GM18507 (cell line): ENCODE results near the gene PUM2.
A peak's percentile ranks its signal among the peaks of the same experiment; 100 is the strongest.
"Not testable (repeated sequence)": the region's sequence is repeated elsewhere in the genome, so short reads cannot be mapped to it uniquely, and the experiment has no call there.

Experiments
- DNase-seq: peaks from one replicate; pipeline ENCODE4 v3.0.0; 2011; ENCODE audit warnings: low read depth; ENCODE audit not compliant: insufficient read length; ENCODE audit errors: extremely low spot score
- FAIRE-seq: peaks from 2 replicates; lab custom pipeline; 2011; peaks lifted over from hg19 to GRCh38; lab: Jason Lieb, UNC

The PUM2 gene

GRCh38 chr2:20247084-20247483, 103.6 kb downstream of the PUM2 start:
- DNase-seq (no peak), FAIRE-seq (no peak)

GRCh38 chr2:20243637-20244036, 107.0 kb downstream of the PUM2 start:
- not testable (repeated sequence) for DNase-seq, FAIRE-seq

DNA sequence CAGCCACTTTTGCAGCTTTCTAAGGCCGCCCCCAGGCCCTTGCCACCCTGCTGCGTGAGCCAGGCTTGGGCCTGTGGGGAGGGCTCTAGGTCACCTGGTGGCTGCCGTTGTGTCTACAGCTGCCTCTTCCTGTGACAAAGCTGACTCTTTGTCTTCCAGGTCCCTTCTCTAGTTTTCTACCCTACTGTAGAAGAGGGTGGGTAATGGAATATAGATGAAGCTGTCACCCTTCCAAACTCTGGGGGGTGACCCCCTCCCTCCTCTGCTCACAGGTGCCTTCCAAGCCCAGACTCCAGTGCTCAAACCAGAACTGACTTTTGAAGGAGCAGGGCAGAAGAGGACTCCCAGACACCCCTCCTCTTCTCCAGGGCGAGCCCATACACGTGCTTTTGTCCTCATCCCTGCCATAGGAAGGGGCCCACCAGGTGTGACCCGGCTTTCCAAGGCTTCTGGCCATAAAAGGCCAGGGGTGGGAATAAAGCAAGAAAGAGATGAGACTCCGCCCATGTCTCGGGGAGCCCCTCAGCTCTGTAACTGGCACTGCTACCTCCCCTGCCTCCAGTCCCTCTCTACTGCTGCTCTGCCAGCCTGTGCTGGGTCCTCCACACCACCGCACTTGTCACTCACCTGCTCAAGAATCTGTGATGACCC, 107.8 kb downstream of the PUM2 start:
- DNase-seq (no peak), FAIRE-seq (no peak)

- no peak for DNase-seq
- no peak for FAIRE-seq
These were observed 108.5 kb downstream of the PUM2 start for GRCh38 chr2:20241973-20242726.

DNA sequence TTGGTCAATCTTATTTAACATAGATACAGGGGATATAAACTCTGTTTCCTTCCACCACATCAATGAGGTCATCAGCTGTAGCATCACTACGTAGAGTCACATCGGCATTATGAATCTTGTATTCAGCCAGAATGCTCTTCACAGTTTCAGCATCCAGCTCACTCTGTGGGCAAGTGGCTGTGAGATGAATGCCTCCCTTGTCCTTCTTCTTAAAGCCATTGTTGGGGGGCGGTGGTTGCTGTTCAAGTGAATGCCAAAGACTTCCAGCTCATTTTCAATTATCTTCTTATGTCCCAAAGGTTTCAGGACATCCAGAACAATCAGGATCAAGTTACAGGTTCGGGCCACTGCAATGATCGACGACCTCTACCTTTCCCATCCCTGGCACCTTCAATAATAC, 110.4 kb downstream of the PUM2 start:
- not testable (repeated sequence) for DNase-seq, FAIRE-seq

- DNase-seq, result no peak
- FAIRE-seq, result no peak
These were observed 114.1 kb downstream of the PUM2 start for GRCh38 chr2:20236496-20236895.

DNA sequence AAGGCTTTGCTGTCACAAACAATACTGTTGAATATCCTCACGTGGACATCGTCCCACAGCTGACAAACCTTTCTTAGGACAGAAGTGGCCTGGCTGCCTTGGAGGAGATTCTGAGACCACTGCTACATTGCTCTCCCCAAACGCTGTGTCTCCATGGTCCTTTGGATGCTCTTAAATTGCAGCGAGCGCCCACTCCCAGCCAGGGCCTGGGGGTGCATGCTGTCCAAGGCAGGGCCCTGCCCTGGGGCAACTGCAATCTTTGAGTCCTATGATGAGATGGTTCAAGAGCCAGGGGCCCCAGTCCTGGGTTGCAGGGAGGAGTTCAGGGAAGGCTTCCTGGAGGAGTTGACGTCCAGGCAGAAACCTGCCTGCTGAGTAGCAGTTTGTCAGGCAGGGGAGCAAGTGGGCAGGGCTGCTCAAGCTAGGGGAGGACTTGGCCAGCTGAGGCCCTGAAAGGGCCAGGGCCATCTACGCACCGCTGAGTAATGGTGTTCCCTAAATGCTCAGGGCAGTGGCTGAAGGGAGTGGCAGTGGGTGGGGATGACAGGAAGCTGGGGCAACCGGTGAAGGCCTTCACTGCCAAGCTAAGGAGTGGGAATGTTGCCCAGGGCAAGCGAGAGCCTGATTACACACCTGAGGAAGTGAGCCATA, 114.9 kb downstream of the PUM2 start:
- DNase-seq (no peak), FAIRE-seq (no peak)

- not testable (repeated sequence) for DNase-seq, FAIRE-seq
These were observed 116.0 kb downstream of the PUM2 start for GRCh38 chr2:20234597-20234996.

DNA sequence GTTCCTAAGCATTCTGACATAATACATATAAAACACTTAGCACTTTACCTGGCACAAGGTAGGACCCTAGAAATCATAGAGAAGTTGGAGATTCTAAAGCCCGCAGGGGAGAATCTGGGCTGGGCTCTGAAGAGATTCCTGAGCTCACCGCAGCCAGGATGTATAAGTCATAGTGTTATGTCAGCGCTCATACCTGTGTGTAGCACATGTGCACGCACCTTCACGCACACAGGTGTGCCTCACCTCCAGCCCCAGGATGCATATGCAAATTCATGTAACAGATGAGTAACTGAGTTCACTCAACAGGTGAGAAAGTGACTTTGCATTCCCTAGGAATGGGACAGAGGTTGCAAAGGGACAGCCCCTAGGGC, 117.8 kb downstream of the PUM2 start:
- DNase-seq, result no peak

DNA sequence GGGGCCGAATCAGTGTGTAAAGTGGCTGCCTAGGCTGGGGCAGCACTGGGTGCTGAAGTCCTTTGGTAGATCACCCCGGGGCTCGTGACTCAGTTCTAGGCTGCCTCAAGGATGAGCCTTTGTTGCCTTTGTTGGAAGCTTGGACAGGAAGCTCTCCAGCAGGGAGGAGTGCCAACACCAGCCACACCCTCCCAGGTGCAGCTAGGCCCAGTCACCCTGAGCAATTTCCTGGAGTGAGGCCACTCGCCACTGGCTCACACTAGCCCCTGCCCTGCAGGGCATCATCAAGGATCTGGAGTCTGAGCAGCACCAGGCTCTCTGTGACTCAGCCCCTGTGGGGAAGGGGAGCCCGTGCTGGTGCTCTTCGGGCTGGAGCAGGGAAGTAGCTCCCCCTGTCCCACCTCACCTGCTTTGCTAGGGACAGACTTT, 119.0 kb downstream of the PUM2 start:
- FAIRE-seq, result no peak
- DNase-seq, result no peak

More for the DNA sequence above, 117.8 kb downstream of the PUM2 start:
- FAIRE-seq, result no peak

DNA sequence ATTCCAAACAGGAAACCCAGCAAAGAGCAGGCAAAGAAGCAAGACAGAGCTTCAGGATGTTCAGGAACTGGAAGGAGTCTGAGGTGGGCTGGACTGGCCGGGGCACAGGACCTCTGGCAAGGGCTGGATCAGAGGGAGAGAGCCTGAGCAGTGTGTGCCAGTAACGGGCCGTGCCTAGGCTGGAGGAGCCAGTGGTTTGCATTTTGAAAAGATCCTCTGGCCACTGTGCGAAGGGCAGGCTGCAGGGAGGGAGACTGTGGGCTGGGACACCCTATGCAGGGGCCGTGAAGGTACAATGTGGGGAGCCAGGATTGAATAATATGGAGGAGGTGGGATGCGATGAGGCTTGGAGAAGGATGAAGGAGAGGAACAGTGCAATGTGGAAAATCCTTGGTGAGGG, 119.5 kb downstream of the PUM2 start:
- FAIRE-seq (no peak), DNase-seq (no peak)

DNA sequence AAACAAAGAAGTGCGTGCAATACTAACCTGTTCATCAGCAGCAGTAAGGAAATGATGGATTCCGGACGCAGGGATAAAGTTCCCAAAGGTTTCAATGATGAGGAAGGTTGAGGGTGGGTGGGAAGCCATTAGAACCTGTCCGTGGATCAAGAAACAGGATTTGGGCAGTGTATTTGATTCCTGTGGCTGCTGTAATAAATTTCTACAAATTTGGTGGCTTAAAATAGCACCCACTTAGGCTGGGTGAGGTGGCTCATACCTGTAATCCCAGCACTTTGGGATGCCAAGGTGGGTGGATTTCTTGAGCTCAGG, 120.6 kb downstream of the PUM2 start:
- FAIRE-seq (no peak), DNase-seq (no peak)

- no peak for FAIRE-seq
- DNase-seq, result no peak
These were observed 121.1 kb downstream of the PUM2 start for GRCh38 chr2:20229322-20230113.

GRCh38 chr2:20227894-20228505, 122.6 kb downstream of the PUM2 start:
- FAIRE-seq (no peak), DNase-seq (no peak)

DNA sequence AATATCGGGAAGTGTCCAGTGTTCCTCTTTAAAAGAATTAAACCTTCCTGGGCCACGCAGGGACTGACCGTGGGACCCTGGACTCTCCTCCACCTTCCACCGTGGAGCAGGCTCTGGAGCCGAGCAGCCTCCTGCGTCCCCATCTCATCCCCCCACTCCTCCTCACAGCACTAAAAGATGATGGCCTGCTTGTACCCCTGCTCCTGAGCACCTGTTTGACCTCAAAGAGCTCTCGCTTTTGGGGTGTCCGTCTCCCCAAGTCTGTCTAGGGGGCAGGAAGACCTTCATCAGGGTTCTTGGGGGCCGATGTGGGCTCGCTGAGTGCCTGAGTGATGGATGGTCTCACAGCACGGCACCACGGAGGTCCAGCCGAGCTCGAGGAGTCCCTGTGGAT, 124.5 kb downstream of the PUM2 start:
- FAIRE-seq (no peak), DNase-seq (no peak)

GRCh38 chr2:20225294-20226151, 125.1 kb downstream of the PUM2 start:
- peak; percentile 43 for DNase-seq
- peak; percentile 29 for FAIRE-seq

GRCh38 chr2:20224716-20225293, 125.8 kb downstream of the PUM2 start, which contains the start of gene SDC1:
Gene SDC1, minus strand, starts transcription at chr2:20225130. Its CDS starts 263 bp downstream, at chr2:20224867.
- FAIRE-seq (no peak), DNase-seq (no peak)

- no peak for DNase-seq
- FAIRE-seq, result no peak
These were observed 126.4 kb downstream of the PUM2 start for GRCh38 chr2:20224164-20224715.
